Measurements from ENCODE around the gene SIDT1.

GRCh38 chr3:113556316-113556945 lies 24.1 kb downstream of the SIDT1 start:
- TF ChIP-seq CTCF (IDR thresholded peaks at IDR 0.05; ENCODE audit: low read depth, low read length): no peak
- TF ChIP-seq EZH2phosphoT487 (IDR thresholded peaks at IDR 0.05; ENCODE audit: low read depth): no peak
